Measurements from ENCODE around the gene STXBP6.

- TF ChIP-seq REST (IDR thresholded peaks at IDR 0.05; ENCODE audit: insufficient replicate concordance, low read depth) (no peak), CTCF (IDR thresholded peaks at IDR 0.05; ENCODE audit: insufficient read depth, low read length) (no peak), POLR2AphosphoS5 (IDR thresholded peaks at IDR 0.05; ENCODE audit: low read depth) (no peak)
These were observed 16.6 kb downstream of the STXBP6 start for GRCh38 chr14:25033358-25033757.
